DOHH2 (cell line): ENCODE measurements around the gene SPTLC2.

ENCODE experiments used
- CTCF ChIP-seq: fragments of 200-600 bp; sonication (generic); IDR thresholded peaks from one replicate; pipeline ENCODE4 v1.5.1; 2014; ENCODE audit warnings: antibody characterized with exemption, mild to moderate bottlenecking, low read depth, low read length; ENCODE audit not compliant: poor library complexity, severe bottlenecking
- EZH2phosphoT487 ChIP-seq: fragments of 200-600 bp; sonication (generic); IDR thresholded peaks from 2 replicates; pipeline ENCODE4 v1.6.1; 2017; ENCODE audit warnings: borderline replicate concordance, mild to moderate bottlenecking, antibody characterized with exemption, low read length, moderate library complexity, mixed read lengths

- no peak for TF ChIP-seq CTCF
- TF ChIP-seq EZH2phosphoT487 = no peak
Observed at GRCh38 chr14:77509366-77509765, 107.1 kb downstream of the SPTLC2 start.
